ENCODE data around the gene KCNH2.

The KCNH2 gene

DNA sequence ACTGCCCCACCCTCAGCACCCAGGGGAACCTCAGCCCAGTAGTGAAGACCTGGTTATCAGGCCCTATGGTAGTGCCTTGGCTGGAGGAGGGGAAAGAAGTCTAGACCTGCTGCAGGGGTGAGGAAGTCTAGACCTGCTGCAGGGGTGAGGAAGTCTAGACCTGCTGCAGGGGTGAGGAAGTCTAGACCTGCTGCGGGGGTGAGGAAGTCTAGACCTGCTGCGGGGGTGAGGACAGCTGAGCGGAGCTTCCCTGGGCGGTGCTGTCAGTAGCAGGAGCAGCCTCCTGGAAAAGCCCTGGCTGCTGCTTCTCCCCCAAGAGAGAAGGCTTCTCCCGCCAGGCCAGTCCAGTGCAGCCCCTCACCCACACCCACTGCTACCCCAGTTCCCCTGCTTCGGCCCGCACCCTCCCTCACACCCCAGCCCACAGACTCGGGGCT, 19.0 kb upstream of the KCNH2 start:
- DNase-seq (ENCODE audit: extremely low spot score): no peak
- TF ChIP-seq, protein P1, sequence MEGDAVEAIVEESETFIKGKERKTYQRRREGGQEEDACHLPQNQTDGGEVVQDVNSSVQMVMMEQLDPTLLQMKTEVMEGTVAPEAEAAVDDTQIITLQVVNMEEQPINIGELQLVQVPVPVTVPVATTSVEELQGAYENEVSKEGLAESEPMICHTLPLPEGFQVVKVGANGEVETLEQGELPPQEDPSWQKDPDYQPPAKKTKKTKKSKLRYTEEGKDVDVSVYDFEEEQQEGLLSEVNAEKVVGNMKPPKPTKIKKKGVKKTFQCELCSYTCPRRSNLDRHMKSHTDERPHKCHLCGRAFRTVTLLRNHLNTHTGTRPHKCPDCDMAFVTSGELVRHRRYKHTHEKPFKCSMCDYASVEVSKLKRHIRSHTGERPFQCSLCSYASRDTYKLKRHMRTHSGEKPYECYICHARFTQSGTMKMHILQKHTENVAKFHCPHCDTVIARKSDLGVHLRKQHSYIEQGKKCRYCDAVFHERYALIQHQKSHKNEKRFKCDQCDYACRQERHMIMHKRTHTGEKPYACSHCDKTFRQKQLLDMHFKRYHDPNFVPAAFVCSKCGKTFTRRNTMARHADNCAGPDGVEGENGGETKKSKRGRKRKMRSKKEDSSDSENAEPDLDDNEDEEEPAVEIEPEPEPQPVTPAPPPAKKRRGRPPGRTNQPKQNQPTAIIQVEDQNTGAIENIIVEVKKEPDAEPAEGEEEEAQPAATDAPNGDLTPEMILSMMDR (IDR thresholded peaks at IDR 0.05; ENCODE audit: control extremely low read depth, extremely low read depth, low read depth, missing control alignments): no peak
- CTCF ChIA-PET: interaction anchor here (1.8 kb wide), 2 partner anchors 8 to 34 kb away, joined by 4 to 5 read pairs; no protein-coding TSS in a partner anchor
- POLR2A ChIA-PET: no interaction called here

DNA sequence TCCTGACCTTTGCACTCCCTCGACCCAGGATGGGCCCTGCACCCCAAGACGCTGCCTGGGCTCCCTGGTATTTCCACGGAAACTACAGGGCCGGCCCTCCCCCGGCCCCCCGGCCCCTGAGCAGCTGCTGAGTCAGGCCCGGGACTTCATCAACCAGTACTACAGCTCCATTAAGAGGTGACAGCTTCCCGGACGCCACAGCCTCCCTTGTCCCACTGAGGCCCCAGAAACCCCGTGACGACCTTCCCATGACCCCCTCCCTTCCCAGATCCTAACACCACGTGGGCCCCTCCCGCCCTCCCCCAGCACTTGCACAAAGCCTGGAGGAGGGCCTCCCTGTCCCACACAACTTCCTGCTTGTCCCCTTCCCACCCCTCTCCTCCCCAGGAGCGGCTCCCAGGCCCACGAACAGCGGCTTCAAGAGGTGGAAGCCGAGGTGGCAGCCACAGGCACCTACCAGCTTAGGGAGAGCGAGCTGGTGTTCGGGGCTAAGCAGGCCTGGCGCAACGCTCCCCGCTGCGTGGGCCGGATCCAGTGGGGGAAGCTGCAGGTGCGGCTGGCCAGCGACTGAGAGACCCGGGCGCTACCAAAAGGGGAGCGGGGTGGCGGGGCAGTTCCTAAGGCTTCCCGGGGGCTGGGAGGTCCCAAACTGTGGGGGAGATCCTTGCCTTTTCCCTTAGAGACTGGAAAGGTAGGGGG, 18.4 kb upstream of the KCNH2 start:
- ChIA-PET CTCF (interaction anchor here (0.9 to 1.8 kb wide), 2 partner anchors 12 to 33 kb away, joined by 4 to 5 read pairs; no protein-coding TSS in a partner anchor), POLR2A (no interaction called here)
- no peak for DNase-seq (ENCODE audit: extremely low spot score)
- TF ChIP-seq, protein P1 (IDR thresholded peaks at IDR 0.05; ENCODE audit: control extremely low read depth, extremely low read depth, low read depth, missing control alignments): no peak

DNA sequence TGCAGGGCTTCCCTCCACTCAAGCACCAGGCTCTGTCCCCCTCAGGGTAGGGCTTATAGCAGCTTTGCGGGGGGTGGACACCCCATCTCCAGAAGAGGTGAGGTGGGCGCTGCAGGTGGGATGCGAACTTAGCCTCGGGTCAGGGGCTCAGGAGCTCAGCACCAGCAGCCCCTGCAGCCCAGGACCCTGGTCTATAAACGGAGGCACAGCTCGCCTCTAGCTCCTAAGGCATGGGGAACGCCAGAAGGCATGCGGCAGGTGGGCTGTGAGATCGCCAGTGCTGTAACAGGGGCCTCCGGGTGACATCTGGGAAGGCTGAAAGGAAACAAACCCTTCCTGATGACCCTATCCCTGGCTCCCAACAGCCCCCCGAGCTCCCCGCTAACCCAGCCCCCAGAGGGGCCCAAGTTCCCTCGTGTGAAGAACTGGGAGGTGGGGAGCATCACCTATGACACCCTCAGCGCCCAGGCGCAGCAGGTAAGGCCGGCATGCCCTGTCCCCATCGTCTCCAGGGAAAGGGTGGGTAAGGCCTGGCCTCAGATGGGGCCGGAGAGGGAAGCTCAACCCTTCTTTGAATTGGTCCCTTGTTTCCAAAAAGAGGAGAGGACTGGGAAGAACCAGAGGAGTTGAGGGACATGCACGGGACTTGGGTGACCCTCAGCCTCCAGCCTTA, 16.9 kb upstream of the KCNH2 start:
- CTCF ChIA-PET: interaction anchor here (1.0 to 2.2 kb wide), 8 partner anchors 10 to 129 kb away, joined by 3 to 20 read pairs (median 8); no protein-coding TSS in a partner anchor
- POLR2A ChIA-PET: no interaction called here
- TF ChIP-seq, protein P1 (IDR thresholded peaks at IDR 0.05; ENCODE audit: control extremely low read depth, extremely low read depth, low read depth, missing control alignments): no peak
- no peak for DNase-seq (ENCODE audit: extremely low spot score)

DNA sequence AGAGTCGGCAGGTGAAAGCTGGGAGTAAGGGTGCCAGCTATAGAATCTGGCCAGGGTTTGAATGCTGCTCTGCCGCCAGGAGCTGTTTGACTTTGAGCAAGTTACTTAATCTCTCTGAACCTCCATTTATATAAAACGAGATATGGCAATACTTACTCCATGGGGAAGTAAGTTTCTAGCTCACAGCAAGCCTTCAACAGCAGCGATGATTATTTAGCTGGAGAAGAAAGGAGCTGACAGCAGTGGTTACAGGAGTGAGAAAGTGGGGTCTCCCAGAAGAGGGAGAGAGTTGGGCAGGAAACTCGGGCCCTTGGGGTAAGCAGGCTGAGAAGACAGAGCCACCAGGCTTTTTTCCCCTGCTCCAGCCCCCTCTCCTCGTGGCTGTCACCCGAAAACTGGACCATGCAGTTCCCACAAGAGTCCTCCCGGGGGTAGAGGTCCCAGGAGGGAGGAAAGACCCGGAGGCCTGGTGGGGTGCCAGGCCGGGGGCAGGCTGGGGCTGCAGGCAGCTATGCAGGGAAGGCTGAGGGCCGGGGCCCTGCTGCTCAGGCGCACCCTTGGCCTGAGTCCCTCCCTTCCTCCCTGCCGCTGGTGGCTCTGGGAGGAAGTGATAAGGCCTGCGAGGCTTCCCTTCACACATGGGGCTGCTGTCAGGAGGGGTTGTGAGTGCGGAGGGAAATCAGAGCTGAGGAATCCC, 16.2 kb upstream of the KCNH2 start:
- POLR2A ChIA-PET: no interaction called here
- DNase-seq (ENCODE audit: extremely low spot score): no peak
- CTCF ChIA-PET: interaction anchor here (1.0 to 2.2 kb wide), 8 partner anchors 10 to 130 kb away, joined by 3 to 20 read pairs (median 8); no protein-coding TSS in a partner anchor
- TF ChIP-seq, protein P1 (IDR thresholded peaks at IDR 0.05; ENCODE audit: control extremely low read depth, extremely low read depth, low read depth, missing control alignments): no peak

DNA sequence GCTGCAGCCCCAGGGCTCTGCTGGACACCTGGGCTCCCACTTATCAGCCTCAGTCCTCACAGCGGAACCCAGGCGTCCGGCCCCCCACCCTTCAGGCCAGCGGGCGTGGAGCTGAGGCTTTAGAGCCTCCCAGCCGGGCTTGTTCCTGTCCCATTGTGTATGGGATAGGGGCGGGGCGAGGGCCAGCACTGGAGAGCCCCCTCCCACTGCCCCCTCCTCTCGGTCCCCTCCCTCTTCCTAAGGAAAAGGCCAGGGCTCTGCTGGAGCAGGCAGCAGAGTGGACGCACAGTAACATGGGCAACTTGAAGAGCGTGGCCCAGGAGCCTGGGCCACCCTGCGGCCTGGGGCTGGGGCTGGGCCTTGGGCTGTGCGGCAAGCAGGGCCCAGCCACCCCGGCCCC, 15.4 kb upstream of the KCNH2 start:
- ChIA-PET POLR2A (no interaction called here), CTCF (interaction anchor here (1.9 to 2.2 kb wide), 6 partner anchors 9 to 95 kb away, joined by 6 to 20 read pairs (median 10); no protein-coding TSS in a partner anchor)
- TF ChIP-seq, protein P1 (IDR thresholded peaks at IDR 0.05; ENCODE audit: control extremely low read depth, extremely low read depth, low read depth, missing control alignments): no peak
- no peak for DNase-seq (ENCODE audit: extremely low spot score)

DNA sequence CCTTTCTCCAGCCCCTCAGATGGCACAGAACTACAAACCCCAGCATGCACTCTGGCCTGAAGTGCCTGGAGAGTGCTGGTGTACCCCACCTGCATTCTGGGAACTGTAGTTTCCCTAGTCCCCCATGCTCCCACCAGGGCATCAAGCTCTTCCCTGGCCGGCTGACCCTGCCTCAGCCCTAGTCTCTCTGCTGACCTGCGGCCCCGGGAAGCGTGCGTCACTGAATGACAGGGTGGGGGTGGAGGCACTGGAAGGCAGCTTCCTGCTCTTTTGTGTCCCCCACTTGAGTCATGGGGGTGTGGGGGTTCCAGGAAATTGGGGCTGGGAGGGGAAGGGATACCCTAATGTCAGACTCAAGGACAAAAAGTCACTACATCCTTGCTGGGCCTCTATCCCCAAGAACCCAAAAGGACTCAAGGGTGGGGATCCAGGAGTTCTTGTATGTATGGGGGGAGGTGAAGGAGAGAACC, 14.7 kb upstream of the KCNH2 start:
- TF ChIP-seq, protein P1 (IDR thresholded peaks at IDR 0.05; ENCODE audit: control extremely low read depth, extremely low read depth, low read depth, missing control alignments): no peak
- ChIA-PET CTCF (interaction anchor here (0.5 kb wide), 1 partner anchor 9 kb away, joined by 3 read pairs; no protein-coding TSS in a partner anchor), POLR2A (no interaction called here)
- DNase-seq (ENCODE audit: extremely low spot score): no peak

All from GM10248 (cell line).